LoVo (cell line): Measurements from ENCODE around the gene PTPN14.

Experiments
- DNase-seq: peaks from one replicate; pipeline ENCODE4 v3.0.0-alpha.2; 2016; ENCODE audit warnings: low spot score

The PTPN14 gene

DNA sequence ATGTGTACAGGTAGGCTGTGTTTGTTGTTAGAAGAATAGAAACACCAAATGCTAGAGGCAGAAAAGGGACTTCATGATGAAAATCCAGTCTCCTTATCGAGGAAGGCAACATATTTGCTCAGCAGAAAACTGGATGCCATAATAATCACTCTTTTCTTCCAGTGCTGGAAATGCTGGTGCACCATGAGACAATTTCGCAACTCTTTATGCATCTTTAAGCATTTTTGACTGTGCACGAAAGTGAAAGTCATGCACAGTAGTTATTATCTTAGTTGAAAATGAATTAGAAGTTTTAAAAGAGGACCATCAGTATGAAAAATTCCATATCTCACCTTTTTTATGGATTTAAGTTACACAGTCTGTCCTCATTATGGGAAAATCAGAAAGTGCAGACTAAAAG, 241.4 kb downstream of the PTPN14 start:
- no peak for DNase-seq

DNA sequence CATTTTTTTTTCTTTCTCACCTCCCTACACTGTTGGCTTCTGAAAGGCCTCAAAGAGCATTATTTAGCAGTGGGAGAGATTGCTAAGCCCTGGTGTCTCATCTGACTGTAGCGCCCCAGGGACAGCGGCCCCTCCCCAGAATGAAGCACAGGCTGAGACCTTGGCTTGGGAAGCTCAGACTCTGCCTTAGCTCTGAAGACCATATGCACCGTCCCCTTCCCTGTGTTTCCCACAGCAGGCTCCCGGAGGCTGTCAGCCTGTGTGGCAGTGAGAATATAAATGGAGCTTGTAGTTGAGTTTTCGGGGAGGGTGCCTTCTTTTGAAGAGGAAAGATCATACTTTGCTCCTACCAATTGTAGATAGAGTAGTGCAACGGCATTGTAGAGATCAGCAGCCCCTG, 245.1 kb downstream of the PTPN14 start:
- DNase-seq, result no peak

DNA sequence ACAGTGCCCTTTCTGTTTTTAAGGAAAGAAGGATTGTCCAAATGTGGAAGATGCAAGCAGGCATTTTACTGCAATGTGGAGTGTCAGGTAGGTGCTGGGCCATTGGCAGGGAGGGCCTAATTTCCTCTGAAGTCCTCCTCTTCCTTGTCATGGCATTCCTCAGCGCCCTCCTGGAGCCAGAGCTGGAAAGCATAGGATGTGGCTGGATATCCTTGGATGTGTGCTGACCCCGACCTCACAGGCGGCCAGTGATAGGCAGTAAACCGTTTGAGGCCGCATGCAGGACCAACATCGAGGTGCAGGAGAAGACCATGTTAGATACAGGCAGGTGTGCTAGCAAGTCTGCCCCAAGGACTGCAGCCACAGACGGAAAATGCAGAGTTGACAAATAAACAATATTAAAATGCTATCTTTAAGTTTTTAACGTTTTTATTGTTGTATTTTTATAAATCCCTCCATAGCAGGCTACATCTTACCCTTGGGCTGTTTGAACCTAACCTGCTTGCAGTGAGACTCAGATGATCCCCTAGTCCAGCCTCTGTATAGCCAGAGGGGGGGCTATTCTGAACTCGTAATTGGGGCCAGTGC, 246.1 kb downstream of the PTPN14 start:
- no peak for DNase-seq

DNA sequence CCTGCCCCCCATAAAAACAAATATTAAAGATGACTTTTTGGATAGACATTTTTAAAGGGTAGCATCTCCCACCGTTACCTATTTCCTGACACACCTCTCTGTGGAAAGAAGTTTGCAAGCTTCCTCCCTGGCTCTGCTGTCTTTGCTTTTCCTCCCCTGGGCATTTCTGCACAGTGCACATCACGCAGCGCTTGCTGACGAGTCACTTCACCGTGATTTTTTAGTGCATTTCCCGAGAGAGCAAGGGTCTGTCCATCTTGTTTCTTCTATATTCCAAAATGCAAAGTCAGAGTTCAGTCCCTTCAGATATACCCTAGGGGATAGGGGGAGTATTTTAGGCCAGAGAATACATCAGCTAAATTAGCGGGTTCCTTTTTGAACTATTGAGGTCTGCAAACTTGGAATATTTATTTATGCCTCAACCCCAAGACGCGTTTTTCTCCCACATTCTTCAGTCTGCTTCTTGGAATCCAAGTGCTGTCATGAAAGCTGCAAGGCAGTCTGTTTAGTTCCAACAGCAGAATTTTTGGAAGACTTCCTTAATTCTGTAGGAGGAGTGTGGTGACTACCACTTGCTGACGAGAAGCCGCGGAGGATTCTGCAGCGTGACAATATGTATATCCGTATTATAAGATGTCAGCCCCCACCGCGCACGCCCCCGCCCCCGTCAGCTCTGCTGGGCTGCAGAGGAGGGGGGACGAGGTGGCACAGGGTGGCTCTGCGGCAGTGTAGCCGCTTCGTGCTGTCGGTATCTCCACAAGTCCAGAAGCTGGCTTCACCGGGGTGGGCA, 248.1 kb downstream of the PTPN14 start:
- DNase-seq, result no peak

DNA sequence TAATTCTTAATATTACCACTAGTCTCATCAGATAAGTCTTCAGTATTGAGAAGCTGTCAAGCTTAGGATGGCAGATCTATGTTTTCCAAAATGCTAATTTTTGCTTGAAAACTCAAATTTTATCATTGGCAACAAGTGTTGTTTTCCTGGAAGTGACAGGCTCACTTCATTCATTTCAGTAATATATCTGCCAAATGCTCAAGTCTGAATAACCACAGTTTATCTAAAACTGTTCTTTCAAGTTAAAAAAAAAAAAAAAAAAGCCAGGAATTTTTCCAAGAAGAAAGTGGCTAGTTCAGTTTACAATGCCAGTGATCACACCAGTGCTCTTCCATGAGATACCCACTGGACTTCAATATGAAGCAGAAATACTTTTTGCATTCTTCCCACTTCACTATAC, 249.9 kb downstream of the PTPN14 start:
- DNase-seq, result no peak

DNA sequence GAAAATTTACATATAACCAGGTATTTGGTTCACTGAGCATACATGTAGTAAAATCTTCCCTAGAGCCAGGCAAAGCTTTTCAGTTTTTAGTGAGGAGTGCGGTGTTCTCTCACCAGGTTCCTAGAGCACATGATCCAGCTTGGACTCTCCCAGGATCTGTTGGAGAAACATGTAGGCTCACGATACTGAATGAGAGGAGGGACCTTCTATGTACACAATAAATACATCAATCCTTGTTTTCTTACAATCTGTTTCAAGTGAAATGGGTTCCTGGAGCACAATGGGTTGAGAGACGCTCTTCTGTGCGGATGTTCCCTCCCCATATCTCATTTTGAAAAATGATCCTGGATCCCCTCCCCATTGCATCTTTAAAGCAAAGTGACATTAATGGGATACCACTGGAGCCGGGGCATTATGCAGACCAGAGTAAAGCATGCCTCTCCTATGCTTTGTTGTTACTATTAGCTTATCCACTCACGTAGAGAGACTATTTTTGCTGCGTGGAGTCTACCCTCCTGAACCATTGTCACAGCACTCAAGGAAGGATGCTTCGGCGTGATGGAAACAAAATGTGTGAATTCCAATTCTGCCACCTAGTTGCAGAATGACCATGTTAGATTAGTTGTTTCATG, 251.1 kb downstream of the PTPN14 start:
- DNase-seq, result no peak
